Stimulated activated CD4-positive, alpha-beta T cell treated with anti-CD3 and anti-CD28 coated beads, Interleukin-1b, Interleukin-23, amount 100 ng/mL, for 24 hours (primary cell): ENCODE results near the gene LEPR.
"Not testable (repeated sequence)": the region's sequence is repeated elsewhere in the genome, so short reads cannot be mapped to it uniquely, and the experiment has no call there.

Experiments
- DNase-seq, 4 experiments: peaks; one replicate each; pipeline ENCODE4 v3.0.0-alpha.2; 2020; ENCODE audit warnings: low read depth in 4 of 4, low spot score in 1 of 4

The LEPR gene, protein sequence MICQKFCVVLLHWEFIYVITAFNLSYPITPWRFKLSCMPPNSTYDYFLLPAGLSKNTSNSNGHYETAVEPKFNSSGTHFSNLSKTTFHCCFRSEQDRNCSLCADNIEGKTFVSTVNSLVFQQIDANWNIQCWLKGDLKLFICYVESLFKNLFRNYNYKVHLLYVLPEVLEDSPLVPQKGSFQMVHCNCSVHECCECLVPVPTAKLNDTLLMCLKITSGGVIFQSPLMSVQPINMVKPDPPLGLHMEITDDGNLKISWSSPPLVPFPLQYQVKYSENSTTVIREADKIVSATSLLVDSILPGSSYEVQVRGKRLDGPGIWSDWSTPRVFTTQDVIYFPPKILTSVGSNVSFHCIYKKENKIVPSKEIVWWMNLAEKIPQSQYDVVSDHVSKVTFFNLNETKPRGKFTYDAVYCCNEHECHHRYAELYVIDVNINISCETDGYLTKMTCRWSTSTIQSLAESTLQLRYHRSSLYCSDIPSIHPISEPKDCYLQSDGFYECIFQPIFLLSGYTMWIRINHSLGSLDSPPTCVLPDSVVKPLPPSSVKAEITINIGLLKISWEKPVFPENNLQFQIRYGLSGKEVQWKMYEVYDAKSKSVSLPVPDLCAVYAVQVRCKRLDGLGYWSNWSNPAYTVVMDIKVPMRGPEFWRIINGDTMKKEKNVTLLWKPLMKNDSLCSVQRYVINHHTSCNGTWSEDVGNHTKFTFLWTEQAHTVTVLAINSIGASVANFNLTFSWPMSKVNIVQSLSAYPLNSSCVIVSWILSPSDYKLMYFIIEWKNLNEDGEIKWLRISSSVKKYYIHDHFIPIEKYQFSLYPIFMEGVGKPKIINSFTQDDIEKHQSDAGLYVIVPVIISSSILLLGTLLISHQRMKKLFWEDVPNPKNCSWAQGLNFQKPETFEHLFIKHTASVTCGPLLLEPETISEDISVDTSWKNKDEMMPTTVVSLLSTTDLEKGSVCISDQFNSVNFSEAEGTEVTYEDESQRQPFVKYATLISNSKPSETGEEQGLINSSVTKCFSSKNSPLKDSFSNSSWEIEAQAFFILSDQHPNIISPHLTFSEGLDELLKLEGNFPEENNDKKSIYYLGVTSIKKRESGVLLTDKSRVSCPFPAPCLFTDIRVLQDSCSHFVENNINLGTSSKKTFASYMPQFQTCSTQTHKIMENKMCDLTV

GRCh38 chr1:65420590-65421350 lies at the start of gene LEPR, which contains the start of gene LEPROT:
Gene LEPR (plus strand): TSS chr1:65420668. CDS start chr1:65565566, 144,898 bp downstream.
Gene LEPROT (plus strand): TSS chr1:65420668. CDS start chr1:65420725, 57 bp downstream.
- no peak for DNase-seq

DNA sequence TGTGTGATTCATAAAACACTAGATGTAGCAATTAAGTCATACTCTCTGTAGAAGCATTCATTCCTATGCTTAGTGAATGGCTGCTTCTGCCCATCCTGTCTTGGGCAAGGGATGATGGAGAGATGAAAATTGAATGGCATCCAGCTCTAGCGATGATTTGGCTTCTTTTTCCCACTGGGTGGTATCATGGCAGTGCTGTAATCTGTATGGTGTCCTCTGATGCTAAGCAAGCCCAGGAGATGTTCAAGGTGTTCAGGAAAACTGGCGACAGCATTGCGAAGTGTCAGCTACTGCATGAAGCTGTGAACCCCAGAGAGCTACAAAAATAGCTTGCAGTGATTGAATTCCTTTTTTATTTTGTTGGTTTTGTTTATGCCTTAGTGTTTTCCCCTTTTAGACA lies 48.9 kb upstream of the LEPR start:
- no peak for DNase-seq

DNA sequence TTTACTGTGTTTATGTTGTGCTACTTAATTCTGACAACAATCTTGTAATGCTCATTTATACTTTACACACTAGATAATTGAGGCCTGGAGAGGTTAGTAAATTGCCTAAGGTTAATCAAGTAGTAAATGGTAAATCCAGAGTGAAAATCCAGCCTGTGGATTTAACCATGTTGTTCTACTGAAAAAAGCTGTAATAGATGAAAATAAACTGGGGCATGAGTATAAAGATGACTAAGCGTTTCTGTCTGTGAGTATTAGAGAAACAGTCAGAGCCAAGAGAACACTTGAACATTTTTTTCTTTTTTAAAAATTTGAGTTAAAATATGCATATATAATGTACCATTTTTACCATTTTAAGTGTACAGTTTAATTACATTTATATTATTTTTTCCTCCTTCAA lies 47.9 kb upstream of the LEPR start:
- DNase-seq, result no peak

DNA sequence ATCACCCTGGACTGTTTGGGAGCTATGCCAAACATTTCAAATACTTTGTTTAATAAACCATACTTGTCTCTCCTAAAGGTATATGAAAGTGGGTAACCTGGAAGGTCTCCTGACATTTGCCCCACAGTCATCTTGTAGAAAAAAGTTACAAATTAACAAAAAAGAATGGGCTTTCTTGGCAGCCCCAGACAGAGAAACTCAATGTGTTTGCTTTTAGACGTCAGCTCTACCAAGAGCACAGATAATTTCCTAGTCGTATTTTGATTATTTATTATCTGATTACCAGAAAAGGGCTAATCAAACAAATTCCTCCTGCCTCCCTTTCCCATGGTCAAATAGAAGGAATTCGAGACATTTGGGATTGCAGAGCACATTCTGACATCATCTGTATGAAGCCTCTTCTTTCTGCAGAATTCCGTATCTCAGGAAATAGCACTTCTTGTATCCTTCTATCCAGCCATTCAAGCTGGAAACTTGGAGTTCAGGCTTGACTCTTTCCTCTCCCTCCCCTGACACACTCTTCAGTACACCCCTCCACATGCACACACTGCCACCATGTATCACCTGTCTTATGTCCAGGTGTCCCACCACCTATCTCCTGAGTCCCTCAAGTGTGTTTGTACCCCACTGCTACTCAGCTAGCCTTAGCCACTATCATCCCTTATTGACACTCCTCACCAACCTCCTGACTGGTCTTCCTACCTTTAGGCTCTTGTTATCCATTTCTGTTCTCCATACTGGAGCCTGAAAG lies 42.8 kb upstream of the LEPR start:
- DNase-seq, result no peak

DNA sequence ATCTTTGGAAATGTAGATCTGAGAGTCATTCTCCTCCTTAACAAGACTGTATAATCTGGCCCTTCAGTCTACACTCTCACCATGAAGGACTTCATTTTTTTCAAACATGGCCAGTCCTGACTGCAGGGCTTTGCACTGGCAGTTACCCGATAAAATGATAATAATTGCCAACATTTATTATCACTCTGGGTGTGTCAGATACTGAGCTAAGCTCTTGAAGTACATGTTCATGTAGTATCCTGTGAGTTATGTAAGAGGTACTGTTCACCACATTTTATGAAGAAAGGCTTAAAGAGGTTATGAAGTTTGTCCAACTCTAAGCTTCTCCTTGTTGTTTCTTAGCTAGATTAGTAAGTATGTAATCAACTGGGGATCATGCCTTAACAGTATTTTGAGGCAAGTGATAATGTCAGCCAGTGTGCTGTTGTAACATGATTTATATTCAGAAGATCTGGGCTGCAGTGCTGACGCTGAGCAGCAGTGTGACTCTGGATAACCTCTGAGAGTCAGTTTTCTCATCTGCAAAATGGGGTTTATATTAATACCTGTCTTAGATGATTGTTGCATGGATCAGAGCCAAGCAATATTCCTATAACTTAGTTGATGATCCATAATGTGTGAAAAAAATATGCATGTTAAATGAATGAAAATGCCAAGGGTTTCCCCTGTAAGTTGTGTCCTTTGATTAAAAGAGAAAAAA lies 42.1 kb upstream of the LEPR start:
- DNase-seq, result no peak

DNA sequence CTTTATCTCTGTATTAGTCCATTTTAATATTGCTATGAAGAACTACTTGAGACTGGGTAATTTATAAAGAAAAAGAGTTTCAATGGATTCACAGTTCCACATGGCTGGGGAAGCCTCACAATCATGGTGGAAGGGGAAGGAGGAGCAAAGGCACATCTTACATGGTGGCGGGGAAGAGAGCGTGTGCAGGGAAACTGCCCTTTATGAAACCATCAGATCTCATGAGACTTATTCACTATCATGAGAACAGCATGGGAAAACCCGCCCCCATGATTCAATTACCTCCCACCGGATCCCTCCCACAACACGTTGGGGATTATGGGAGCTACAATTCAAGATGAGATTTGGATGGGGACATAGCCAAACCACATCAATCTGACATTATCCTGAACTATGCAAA lies 36.0 kb upstream of the LEPR start:
- not testable (repeated sequence) for DNase-seq

GRCh38 chr1:65386439-65386838 lies 34.0 kb upstream of the LEPR start:
- no peak for DNase-seq

GRCh38 chr1:65387821-65388220 lies 32.6 kb upstream of the LEPR start:
- no peak for DNase-seq

GRCh38 chr1:65388908-65389695 lies 31.4 kb upstream of the LEPR start:
- no peak for DNase-seq

DNA sequence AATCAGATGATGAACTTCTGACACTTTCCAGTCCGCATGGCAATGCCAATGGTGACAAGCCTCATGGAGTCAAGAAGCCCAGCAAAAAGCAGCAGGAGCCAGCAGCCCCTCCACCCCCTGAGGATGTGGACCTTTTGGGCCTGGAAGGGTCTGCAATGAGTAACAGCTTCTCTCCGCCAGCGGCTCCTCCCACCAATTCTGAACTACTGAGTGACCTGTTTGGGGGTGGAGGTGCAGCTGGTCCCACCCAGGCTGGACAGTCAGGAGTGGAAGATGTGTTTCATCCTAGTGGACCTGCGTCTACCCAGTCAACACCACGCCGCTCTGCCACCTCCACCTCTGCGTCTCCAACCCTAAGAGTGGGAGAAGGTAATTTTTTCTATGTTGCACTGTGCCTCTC lies 28.0 kb upstream of the LEPR start:
- no peak for DNase-seq

- no peak for DNase-seq
Observed at GRCh38 chr1:65393347-65393746, 27.1 kb upstream of the LEPR start.

GRCh38 chr1:65393928-65394327 lies 26.5 kb upstream of the LEPR start:
- DNase-seq, result no peak

GRCh38 chr1:65395887-65396612 lies 24.4 kb upstream of the LEPR start:
- no peak for DNase-seq

- DNase-seq, result no peak
Observed at GRCh38 chr1:65398083-65398482, 22.4 kb upstream of the LEPR start.

GRCh38 chr1:65399003-65399402 lies 21.5 kb upstream of the LEPR start:
- no peak for DNase-seq

GRCh38 chr1:65401612-65402011 lies 18.9 kb upstream of the LEPR start:
- DNase-seq, result no peak

- DNase-seq, result no peak
Observed at GRCh38 chr1:65404941-65405340, 15.5 kb upstream of the LEPR start.

- DNase-seq, result no peak
Observed at GRCh38 chr1:65407877-65408276, 12.6 kb upstream of the LEPR start.
